ENCODE results near the gene CTRB1.

The CTRB1 gene

GRCh38 chr16:75218256-75219076 is at the start of gene CTRB1:
Gene CTRB1, plus strand, starts transcription at chr16:75218988. Its CDS starts 20 bp downstream, at chr16:75219008.
- DNase-seq = peak; percentile 41

DNA sequence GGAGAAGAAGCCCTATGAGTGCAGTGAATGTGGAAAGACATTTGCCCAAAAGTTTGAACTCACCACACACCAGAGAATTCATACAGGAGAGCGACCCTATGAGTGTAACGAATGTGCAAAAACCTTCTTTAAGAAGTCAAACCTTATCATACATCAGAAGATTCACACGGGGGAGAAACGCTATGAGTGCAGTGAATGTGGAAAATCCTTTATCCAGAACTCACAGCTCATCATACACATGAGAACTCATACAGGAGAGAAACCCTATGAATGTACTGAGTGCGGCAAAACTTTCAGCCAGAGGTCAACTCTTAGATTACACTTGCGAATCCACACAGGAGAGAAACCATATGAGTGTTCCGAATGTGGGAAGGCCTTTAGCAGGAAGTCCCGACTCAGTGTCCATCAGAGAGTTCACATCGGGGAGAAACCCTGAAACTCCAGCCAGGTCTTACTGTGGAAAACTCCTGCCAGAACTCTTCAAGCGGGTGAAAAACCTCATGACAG is 48.8 kb upstream of the CTRB1 start:
- no peak for DNase-seq

GRCh38 chr16:75172578-75172977 is 46.2 kb upstream of the CTRB1 start:
- no peak for DNase-seq

DNA sequence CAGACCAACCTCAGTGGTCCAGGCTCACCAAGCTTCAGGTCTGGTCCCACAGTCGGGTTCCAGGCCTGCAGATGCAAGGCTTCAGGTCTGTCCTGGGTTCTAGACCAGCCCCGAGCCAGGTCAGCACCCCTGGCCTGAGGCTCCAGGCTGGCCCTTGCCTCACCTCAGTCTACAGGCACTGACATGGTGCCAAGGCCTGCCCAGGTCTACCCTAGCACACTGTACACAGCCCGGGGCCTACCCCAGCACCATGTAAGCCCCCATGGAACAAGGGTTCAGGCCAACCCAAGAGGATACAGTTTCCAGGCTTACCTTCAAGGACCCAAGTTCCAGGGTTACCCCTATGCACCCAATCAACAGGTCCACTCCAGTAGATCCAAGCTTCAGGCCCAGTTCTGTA is 43.7 kb upstream of the CTRB1 start:
- DNase-seq = no peak

GRCh38 chr16:75176926-75177325 is 41.9 kb upstream of the CTRB1 start:
- no peak for DNase-seq

GRCh38 chr16:75179208-75179607 is 39.6 kb upstream of the CTRB1 start:
- DNase-seq = no peak

- DNase-seq = no peak
Observed at GRCh38 chr16:75181630-75182029, 37.2 kb upstream of the CTRB1 start.

GRCh38 chr16:75188832-75189477 is 29.8 kb upstream of the CTRB1 start:
- DNase-seq = no peak

DNA sequence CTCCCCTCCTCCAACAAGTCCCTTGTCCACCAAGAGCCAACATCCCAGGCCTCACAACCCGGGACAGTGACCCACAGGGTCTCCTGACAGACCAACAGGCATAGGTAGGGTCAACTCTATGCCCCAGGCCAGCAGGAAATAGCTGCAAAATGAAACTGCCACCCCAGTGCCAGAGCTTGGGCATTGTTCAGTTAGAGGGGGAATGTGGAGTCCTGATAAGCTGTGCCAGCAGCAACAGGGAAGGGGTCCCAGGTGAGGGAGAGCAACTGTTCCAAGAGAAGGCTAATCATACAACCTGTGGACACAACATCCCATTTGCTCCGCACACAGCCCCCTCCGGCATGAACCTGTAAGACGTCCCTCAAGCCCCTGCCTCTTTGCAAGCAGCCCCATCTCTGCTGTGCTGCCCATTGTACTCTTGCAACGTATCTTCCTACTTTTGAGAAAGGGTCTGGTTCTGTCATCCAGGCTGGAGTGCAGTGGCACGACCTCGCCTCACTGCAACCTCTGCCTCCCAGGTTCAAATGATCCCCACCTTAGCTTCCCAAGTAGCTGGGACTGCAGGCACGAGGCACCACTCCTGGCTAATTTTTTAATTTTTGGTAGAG is 29.0 kb upstream of the CTRB1 start:
- DNase-seq = no peak

DNA sequence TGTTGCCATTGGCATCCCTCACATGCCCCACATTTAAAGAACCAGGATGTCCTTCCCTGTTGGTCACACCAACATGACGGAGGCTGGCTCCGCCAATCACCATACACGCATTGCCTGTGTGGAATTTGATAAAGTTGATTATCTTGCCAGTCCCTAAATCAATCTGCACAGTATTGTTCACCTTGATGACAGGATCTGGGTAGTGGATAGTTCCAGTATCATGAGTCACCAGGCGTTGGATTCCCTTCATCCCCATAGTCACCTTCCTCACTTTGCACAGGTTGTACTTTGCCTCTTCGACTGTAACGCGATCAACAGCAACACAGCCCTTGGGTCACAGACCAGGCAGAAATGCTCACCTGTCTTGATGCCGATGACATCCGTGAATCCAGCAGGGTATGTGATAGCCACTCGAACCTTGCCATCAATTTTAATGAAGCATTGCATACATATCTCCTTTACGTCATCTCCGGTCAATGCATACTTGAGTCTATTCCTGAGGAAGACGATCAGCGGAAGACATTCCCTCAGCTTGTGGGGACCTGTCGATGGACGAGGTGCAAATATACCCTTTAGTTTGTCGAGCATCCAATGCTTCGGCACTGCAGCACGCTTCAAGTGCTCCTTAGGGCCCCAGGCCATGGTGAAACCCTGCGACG is 26.1 kb upstream of the CTRB1 start:
- no peak for DNase-seq

DNA sequence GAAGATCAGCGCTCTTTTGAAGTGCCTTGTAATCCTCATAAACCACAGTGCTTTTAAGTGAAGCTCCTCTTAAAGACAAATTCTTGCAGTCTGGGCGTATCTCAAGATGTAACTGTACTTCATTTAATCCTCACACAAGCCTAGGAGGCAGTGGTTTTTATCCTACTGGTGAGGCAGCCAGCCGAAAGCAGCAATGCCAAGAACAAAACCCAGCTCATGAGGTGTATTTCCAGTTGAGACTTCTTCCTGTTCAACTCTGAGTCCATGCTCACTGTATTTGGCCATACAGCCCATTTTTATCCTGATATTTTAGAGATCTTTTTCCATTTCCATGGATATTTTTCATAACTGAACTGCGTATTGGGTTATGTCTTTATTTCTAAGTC is 25.5 kb upstream of the CTRB1 start:
- no peak for DNase-seq

GRCh38 chr16:75193730-75194444 is 24.9 kb upstream of the CTRB1 start:
- DNase-seq = no peak

DNA sequence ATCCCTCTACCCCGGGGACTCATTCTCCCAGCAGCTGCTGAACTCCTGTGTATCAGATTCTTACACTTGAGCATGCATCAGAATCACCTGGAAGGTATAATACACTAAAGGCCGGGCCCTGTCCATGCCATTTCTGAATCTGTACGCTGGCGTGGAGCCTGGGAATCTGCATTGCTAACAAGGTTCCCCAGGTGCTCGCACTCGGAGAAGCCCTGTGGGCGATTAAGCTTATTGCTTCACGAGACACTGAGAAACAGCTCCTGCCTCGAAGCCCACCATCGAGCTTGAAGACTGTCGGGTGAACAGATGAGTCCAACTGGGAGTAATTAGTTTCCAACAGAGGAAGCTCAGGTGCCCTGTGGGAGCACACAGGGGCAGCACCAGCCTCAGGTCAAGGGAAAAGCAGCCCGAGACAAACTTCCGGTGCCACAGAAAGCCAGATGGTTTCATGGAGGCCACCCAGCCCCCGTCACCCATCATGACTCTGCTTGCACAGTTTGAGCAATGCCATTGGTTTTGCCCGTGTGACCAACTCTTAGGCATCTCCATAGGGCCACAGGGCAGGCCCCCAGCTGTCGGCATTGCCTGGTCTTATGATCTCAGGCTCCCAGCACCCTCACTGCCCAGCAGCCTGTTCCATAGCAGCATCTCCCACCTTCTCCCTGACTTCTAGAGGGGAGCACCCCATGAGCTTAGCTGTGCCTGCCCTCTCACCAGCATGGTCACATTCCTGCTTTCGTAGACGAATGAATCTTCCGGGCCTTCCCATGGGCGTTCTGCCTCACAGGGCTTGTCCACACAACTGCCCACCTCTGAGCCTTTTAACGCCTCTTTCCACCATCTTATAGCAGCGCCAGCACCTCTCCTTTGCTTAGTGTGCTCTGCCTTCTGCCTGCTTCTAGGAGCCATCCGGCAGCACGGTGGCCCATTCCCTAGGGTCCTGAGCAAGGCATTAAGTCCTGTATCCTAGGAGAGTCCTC is 22.7 kb upstream of the CTRB1 start:
- no peak for DNase-seq

GRCh38 chr16:75196836-75197235 is 22.0 kb upstream of the CTRB1 start:
- no peak for DNase-seq

DNA sequence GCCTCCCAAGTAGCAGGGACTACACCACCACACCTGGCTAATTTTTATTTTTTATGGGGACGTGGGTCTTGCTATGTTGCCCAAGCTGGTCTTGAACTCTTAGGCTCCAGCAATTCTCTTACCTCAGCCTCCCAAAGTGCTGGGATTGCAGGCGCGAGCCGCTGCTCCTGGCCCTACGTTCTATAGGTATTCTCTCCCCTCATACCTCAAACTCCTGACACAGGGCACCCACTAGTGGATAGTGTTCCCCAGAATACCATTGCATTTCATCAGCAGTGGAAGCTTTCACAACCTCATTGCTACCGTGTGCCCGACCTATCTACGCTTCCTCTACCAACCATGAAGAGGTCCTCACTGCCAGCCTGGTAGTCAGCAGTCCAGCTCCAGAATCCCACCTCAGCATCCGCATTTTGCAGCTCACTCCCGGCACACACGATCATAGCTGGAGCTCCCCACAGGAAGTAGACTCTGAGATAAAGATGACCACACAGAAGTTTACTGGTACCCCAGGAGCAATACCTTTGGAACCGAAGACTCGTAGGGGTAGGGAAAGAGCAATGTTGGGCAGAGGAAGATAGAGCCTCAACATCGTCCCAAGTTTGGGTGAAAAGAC is 21.2 kb upstream of the CTRB1 start:
- DNase-seq = no peak

GRCh38 chr16:75198135-75198600 is 20.6 kb upstream of the CTRB1 start:
- DNase-seq = no peak

- DNase-seq = no peak
Observed at GRCh38 chr16:75202069-75202590, 16.7 kb upstream of the CTRB1 start.

DNA sequence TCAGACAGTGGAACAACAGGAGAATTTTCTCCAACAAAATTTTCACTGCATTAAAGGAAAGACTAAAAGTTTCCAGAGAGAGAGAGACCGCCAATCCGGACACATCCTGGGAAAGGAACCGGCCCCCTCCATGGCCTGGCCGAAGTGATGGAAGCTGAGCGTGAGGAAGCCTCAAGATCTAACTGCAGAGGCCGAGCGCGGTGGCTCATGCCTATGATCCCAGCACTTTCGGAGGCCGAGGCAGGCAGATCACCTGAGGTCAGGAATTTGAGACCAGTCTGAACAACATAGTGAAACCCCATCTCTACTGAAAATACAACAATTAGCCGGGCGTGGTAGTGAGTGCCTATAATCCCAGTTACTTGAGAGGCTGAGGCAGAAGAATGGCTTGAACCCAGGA is 15.7 kb upstream of the CTRB1 start:
- no peak for DNase-seq

DNA sequence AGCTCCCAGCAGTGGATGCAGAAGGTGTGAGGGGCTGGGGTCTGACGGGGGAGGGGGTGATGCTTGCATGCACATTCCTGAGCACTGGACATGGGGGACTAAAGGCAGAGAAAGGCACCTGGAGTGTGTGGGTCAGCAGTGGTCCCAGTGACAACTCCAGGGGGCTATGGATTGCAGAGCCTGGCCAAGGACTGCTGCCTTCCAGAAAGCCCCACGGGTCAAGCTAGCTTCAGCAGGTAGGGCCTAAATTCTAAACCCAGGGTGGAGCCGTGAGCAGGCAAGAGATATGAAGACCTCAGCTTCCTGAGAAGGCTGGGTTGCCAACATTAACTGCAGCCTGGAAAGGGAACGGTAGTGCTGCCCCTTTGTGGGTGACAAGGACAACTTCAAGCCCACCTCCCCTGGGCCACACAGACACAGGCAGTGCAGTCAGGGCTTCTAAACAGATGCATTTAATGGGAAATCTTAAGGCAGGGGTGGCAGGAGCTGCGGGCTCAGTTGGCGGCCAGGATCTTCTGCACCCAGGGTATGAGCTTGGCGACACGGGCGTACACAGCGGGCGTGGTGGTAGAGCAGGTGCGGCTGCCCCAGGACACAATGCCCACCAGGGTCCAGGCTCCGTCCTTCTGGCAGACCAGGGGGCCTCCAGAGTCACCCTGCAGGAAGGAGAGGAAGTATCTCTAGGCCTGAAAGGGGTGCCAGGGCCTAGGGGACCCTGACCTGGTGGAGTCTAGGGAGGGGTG is 14.9 kb upstream of the CTRB1 start:
- no peak for DNase-seq

DNA sequence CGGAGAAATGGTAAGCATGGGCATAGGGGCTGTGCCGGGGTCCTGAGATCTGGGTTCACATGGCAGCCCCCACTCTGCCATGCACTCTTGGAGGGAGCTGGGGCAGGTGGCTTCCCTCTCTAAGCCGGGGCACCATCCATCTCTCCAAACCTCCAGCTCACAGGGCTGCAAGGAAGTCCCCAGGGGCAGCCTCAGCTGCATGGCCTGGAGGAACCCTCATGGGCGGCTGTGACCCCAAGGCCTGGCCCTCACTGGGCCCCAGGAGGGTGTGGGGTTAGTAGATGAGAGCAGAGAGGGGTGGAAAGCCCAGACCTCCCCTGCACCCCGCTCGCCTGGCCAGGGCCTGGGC is 14.4 kb upstream of the CTRB1 start:
- DNase-seq = no peak
